Esophagus squamous epithelium (tissue), 5 donors: ENCODE measurements around the gene KRTAP10-7. TPM values are rescaled to one million over a fixed set of nuclear protein-coding genes. Genes with fewer than 3 reads are reported as not detected.

Source experiments
- DNase-seq: peaks from one replicate; lab custom pipeline; 2025; lab: John Stamatoyannopoulos, UW
- H3K27ac ChIP-seq, 4 donors: fragments of 200-600 bp; sonication (generic); one replicate each; pipeline ENCODE4 v1.5.1; 2016 to 2019; ENCODE audit warnings: mild to moderate bottlenecking in 1 of 4
- H3K27me3 ChIP-seq, 4 donors: fragments of 200-600 bp; sonication (generic); 1 replicate in 3 of 4; 2 replicates in 1 of 4; pipeline versions ENCODE4 v1.5.1 to v1.6.0; 2017 to 2021; ENCODE audit warnings: antibody characterized with exemption in 1 of 4
- H3K36me3 ChIP-seq, 3 donors: fragments of 200-600 bp; sonication (generic); one replicate each; pipeline ENCODE4 v1.5.1; 2016 to 2019
- H3K4me1 ChIP-seq, 3 donors: fragments of 200-600 bp; sonication (generic); one replicate each; pipeline ENCODE4 v1.5.1; 2017 to 2019
- H3K4me3 ChIP-seq, 4 donors: fragments of 200-600 bp; sonication (generic); 1 replicate in 3 of 4; 2 replicates in 1 of 4; pipeline ENCODE4 v1.5.1; 2016 to 2019; ENCODE audit warnings: mild to moderate bottlenecking in 2 of 4, moderate library complexity in 1 of 4
- H3K9me3 ChIP-seq, 3 donors: fragments of 200-600 bp; sonication (generic); one replicate each; pipeline ENCODE4 v1.5.1; 2016 to 2019
- CTCF ChIP-seq, 6 experiments: fragments of 450-650 bp in 4 of 6; fragments of 200-600 bp in 2 of 6; sonication (generic) in 2 of 6; IDR thresholded peaks; one replicate each; pipeline ENCODE4 v1.5.1; 2016 to 2019; ENCODE audit warnings: antibody characterized with exemption in 6 of 6, mild to moderate bottlenecking in 4 of 6, moderate library complexity in 4 of 6
- POLR2A ChIP-seq, 4 donors: fragments of 450-650 bp; IDR thresholded peaks; one replicate each; pipeline ENCODE4 v1.6.1; 2017; ENCODE audit warnings: antibody characterized with exemption in 4 of 4, mild to moderate bottlenecking in 4 of 4, moderate library complexity in 3 of 4
- WGBS, 2 donors: methylation state at CpG; one replicate each; pipeline ENCODE4 v1.1.5; 2018; 5-methylcytosine and 5-hydroxymethylcytosine counted together
- intact Hi-C: fragments of 100-400 bp; cut with DNase I; formaldehyde crosslinking; loops from one replicate; pipeline ENCODE4 v1.15.0; 2022
- total RNA-seq, 4 donors: library from RNA; depleted of rRNA; stranded (reverse); fragments of >200 nt; gene quantifications; one replicate each; pipeline ENCODE4 v1.1.0, GENCODE V29; 2016
- donor health status: DM: yes; HTN: yes; CAD: no.

KRTAP10-7 gene
- total RNA-seq, 4 donors from 2014 or later, result not detected

- H3K4me1 ChIP-seq, result no peaks in the 10 kb centered on the region
- H3K36me3 ChIP-seq, result no peaks in the 10 kb centered on the region
- peaks cover 0 to 19% (median 8%) of the 10 kb centered on the region in 3 donors for H3K9me3 ChIP-seq
- no peak overlapping the region for H3K4me3 ChIP-seq
- intact Hi-C loops, result no loop called here
- WGBS, 2 donors, result 40 to 67% methylated on average over 5 to 8 of the region's 8 CpGs
- TF ChIP-seq POLR2A (IDR thresholded peaks at IDR 0.05), result no peak
- peaks cover 0 to 35% (median 0%) of the 10 kb centered on the region in 4 donors for H3K27me3 ChIP-seq
- no peak for DNase-seq
- no peak overlapping the region for H3K27ac ChIP-seq
Measured at GRCh38 chr21:44647222-44647552, 46.8 kb downstream of the KRTAP10-7 start.

- no peak overlapping the region for H3K27ac ChIP-seq
- TF ChIP-seq CTCF (IDR thresholded peaks at IDR 0.05) (no peak), POLR2A (IDR thresholded peaks at IDR 0.05) (no peak)
- H3K4me3 ChIP-seq, result no peak overlapping the region
- H3K4me1 ChIP-seq, result no peaks in the 10 kb centered on the region
- H3K36me3 ChIP-seq, result no peaks in the 10 kb centered on the region
- DNase-seq, result no peak
- 79 to 88% methylated on average over 19 to 22 of the region's 33 CpGs for WGBS, 2 donors
- intact Hi-C loops, result no loop called here
- H3K27me3 ChIP-seq, result peaks cover 0 to 39% (median 0%) of the 10 kb centered on the region in 4 donors
- peaks cover 0 to 17% (median 8%) of the 10 kb centered on the region in 3 donors for H3K9me3 ChIP-seq
Measured at GRCh38 chr21:44648557-44649311, 48.3 kb downstream of the KRTAP10-7 start.

- Histone ChIP-seq H3K4me1 (no peaks in the 10 kb centered on the region), H3K9me3 (peaks cover 0 to 9% (median 8%) of the 10 kb centered on the region in 3 donors), H3K4me3 (no peak overlapping the region), H3K27me3 (peaks cover 0 to 46% (median 0%) of the 10 kb centered on the region in 4 donors), H3K36me3 (no peaks in the 10 kb centered on the region), H3K27ac (no peak overlapping the region)
- intact Hi-C loops, result no loop called here
- WGBS, 2 donors, result 63 to 80% methylated on average over 3 to 8 of the region's 18 CpGs
- TF ChIP-seq CTCF (IDR thresholded peaks at IDR 0.05) (no peak), POLR2A (IDR thresholded peaks at IDR 0.05) (no peak)
- DNase-seq, result no peak
Measured at GRCh38 chr21:44649521-44650100, 49.2 kb downstream of the KRTAP10-7 start.

GRCh38 chr21:44650265-44650972, 50.0 kb downstream of the KRTAP10-7 start:
- DNase-seq, result no peak
- TF ChIP-seq POLR2A (IDR thresholded peaks at IDR 0.05), result no peak
- TF ChIP-seq CTCF (IDR thresholded peaks at IDR 0.05), result no peak
- H3K9me3 ChIP-seq, result peaks cover 0 to 3% (median 1%) of the 10 kb centered on the region in 3 donors
- WGBS, 2 donors, result 80 to 89% methylated on average over 16 of the region's 20 CpGs
- intact Hi-C loops, result no loop called here
- peaks cover 0 to 49% (median 0%) of the 10 kb centered on the region in 4 donors for H3K27me3 ChIP-seq
- H3K4me3 ChIP-seq, result no peak overlapping the region
- H3K4me1 ChIP-seq, result no peaks in the 10 kb centered on the region
- H3K36me3 ChIP-seq, result no peaks in the 10 kb centered on the region
- no peak overlapping the region for H3K27ac ChIP-seq

GRCh38 chr21:44650973-44651675, 50.7 kb downstream of the KRTAP10-7 start:
- H3K4me1 ChIP-seq, result no peaks in the 10 kb centered on the region
- intact Hi-C loops, result no loop called here
- H3K9me3 ChIP-seq, result no peaks in the 10 kb centered on the region
- H3K36me3 ChIP-seq, result no peaks in the 10 kb centered on the region
- DNase-seq, result no peak
- no peak overlapping the region for H3K4me3 ChIP-seq
- H3K27ac ChIP-seq, result no peak overlapping the region
- TF ChIP-seq CTCF (IDR thresholded peaks at IDR 0.05), result no peak
- no peak for TF ChIP-seq POLR2A (IDR thresholded peaks at IDR 0.05)
- 75 to 90% methylated on average over 9 of the region's 12 CpGs for WGBS, 2 donors
- peaks cover 0 to 49% (median 0%) of the 10 kb centered on the region in 4 donors for H3K27me3 ChIP-seq
